SU-DHL-6 (cell line): ENCODE data around the gene AP3D1.

Source experiments
- CTCF ChIP-seq: fragments of 200-600 bp; sonication (generic); IDR thresholded peaks from one replicate; pipeline ENCODE4 v1.5.1; 2017; ENCODE audit warnings: antibody characterized with exemption, mild to moderate bottlenecking, low read length, moderate library complexity; ENCODE audit not compliant: insufficient read depth, poor library complexity, severe bottlenecking
- EZH2phosphoT487 ChIP-seq: fragments of 200-600 bp; sonication (generic), shearing (Covaris generic); conservative IDR thresholded peaks from 2 replicates; pipeline ENCODE4 v1.6.1; 2018; ENCODE audit warnings: mild to moderate bottlenecking, antibody characterized with exemption, low read length, moderate library complexity, mixed read lengths

GRCh38 chr19:2151339-2152229, at the start of gene AP3D1:
- TF ChIP-seq CTCF (no peak), EZH2phosphoT487 (no peak)
